Loucy (cell line): ENCODE data around the gene DLG2.

ENCODE experiments used
- CTCF ChIP-seq: fragments of 200-600 bp; sonication (generic); conservative IDR thresholded peaks from 2 replicates; pipeline ENCODE4 v1.5.1; 2014; ENCODE audit warnings: mild to moderate bottlenecking, antibody characterized with exemption, low read length
- EZH2phosphoT487 ChIP-seq: fragments of 200-600 bp; IDR thresholded peaks from 2 replicates; pipeline ENCODE4 v1.6.1; 2018; ENCODE audit warnings: antibody characterized with exemption, mild to moderate bottlenecking, moderate library complexity, borderline replicate concordance

- TF ChIP-seq CTCF: no peak
- TF ChIP-seq EZH2phosphoT487: no peak
Measured at GRCh38 chr11:84322211-84322610, 1304.9 kb downstream of the DLG2 start.
